Measurements from ENCODE around the gene MECP2.
"Not testable (repeated sequence)": the region's sequence is repeated elsewhere in the genome, so short reads cannot be mapped to it uniquely, and the experiment has no call there.

The MECP2 gene

DNA sequence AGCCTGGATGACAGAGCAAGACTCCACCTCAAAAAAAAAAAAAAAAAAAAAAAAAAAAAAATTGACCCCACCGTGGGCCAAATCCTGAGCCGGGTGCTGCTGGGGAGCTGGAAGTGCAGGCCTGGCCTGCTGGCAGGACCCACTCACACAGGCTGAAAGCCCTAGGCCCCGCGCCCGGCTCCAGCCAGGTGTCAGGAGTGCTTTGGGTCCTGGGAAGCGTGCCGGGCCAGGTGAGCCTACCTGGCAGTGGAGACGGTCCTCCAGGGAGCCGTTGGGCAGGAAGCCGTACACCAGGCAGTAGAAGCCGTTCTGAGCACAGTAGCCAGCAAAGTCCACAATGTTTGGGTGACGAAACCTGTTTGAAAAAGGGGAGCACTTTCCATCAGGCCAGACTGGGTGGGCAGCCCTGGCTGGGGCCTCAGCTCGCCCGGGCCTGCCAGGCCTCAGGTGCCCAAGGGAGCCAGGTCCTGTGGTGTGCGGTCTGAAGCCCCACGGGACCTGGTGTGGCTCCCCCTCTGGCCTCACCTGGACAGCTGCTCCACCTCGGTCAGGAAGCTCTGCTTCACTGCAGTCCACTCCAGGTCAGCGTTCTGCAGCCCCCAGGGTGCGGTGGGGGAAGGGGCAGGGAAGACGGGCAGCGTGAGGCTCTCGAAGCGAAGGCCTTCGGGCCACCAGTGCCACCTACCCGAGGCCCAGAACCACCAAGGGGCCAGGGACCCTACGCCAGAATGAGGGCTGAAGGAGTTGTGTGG lies 79.6 kb downstream of the MECP2 start:
- DNase-seq (ENCODE audit: low spot score): no peak

DNA sequence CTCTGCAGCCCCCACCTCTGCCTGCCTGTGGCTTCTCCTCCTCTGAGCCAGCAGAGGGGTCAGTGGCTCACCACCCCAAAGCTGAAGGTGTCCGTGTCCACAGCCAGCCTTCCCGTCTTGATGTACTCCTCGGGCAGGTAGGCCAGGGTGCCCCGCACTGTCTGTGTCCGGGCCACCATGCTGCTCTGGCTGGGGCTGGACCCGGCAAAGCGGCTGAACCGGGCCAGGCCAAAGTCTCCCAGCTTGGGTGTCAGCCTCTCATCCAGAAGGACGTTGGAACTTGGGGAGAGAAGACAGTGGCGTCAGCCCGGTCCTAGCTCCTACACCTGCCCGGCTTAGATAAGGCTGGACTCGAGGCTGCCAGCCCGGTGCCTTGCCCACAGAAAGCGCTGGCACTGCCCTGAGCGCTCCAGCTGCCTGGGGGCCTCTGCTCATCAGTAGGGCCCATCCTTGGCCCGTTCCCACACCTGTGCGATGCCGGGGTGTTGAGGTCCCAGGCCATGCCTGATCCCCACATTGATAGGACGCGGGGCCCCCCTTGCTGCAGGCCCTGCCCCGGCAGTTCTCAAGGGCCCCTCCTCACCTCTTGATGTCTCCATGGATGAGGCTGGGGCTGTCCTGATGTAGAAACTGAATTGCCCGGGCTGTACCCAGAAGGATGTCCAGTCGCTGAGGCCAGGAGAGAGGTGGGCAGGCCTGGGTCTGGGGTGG lies 81.0 kb downstream of the MECP2 start:
- no peak for DNase-seq (ENCODE audit: low spot score)

DNA sequence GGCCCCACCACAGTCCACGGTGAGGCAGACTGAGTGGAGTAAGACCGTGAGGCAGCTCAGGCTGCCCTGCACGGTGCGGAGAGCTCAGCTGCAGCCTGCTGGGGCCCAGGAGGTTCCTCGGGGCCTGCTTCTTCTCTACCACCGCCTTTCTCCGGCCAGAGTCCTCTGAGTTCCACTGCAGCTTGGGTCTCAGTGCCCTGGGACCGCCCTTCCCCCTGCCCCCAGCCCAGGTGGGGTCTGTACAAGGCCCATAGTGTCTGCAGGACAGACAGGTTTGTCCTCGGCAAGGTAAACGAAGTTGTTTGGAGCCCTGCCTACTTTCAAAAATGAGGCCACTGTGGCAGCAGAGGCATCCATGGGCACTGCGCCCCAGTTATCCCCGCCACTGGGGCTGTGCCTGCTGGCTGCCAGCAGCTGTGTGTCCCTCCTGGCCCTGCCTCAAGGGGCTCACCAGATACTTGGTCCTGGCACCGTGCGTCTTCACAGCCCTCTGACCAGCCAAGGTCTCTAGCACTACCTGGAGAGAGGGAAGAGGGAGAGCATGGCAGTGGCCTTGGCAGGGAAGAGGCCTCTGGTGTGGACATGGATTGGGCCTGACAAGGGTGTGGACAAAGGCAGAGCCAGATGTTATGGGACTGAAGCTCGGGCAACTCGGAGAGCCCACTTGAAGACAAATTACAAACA lies 81.8 kb downstream of the MECP2 start:
- DNase-seq (ENCODE audit: low spot score): no peak

DNA sequence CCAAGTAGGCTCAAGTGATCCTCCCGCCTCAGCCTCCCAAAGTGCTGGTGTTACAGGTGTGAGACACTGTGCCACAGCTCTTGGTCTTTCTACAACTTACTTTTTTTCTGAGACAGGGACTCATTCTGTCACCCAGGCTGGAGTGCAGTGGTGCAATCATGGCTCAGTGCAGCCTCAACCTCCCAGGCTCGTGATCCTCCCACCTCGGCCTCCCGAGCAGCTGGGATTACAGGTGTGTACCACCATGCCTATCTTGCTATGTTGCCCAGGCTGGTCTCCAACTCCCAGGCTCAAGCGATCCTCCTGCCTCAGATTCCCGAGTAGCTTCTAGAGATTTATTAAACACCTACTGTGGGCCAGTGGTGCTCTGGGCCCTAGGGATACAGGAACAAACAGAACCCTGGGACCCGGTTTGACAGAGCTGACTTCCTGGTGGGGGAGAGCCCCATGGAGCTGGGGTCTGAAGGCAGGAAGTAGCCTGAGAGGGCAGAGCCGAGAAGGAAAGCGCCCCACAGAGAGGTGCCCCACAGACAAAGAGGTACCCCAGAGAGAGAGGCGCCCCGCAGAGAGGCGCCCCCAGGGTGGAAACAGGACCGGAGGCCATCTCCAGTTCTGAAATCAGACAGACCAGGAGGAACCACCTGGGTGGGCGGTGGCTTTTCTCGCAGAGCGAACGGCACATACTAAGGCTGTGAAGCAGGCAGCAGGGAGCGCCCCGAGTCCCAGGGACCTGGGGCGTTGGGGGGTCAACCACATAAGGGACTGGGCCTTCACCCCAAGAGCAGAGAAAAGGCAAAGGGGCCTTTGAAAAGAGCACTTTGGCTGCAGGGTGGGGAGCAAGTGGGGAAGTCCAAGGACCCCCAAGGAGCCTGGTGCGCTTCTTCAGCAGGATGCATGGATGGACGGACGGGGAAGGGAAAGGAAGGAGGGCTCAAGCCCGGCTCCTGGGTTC lies 82.8 kb downstream of the MECP2 start:
- DNase-seq (ENCODE audit: low spot score): no peak

DNA sequence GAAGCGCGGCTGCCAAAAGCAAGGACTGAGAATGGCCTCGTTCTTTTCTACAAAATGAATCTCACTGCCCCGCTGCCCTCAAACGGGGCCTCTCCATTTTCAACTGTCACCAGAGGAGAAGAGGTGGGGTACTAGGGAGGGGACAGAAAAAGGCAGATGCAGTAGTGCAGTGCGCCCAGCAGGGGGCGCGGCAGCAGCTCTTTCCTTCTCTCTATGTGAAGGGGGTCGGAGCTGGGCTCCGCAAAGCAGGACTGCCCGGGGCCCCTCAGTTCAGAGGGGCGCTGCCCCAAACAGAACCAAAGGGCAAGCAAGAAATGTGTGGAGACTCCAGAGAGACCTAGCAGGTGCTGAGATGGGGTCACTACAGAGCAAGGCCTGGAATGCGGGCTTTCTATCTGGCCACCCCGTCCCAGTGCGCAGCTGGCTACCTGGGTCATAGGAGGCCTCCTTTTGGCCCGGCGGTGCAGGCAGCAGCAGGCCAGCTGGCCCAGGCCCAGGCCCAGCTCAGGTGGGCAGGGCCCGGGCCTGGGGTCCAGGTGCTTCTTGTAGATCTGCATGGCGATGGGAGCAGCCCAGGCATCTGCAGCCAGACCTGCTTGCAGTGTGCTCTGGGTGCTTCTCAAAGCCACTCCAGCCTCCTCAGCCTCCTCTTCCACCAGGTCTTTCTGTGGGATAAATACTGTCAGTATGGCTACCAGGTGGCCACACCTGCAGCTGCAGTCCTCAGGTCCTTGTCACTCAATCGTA lies 83.7 kb downstream of the MECP2 start:
- DNase-seq (ENCODE audit: low spot score): peak; percentile 41

DNA sequence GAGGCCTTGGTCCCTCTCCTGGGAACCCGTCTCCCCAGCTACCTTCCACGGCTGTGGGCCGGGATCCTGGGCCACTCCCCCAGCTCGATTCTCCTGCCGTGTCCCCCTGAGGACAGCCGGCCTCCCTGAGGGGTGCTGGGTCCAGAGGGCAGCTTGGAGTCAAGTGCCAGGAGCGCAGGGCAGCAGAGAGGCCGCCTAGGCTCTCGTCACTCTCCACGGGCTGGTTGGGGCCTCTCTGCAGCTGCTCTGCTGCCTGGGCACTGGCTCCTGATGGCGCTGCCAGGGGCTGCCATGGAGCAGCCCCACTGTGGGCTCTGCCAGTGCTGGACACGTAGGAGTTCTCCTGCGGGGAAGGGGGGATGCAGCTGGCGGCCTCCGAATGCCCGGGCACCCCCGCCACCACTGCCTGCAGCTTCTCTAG lies 84.5 kb downstream of the MECP2 start:
- DNase-seq (ENCODE audit: low spot score): no peak

DNA sequence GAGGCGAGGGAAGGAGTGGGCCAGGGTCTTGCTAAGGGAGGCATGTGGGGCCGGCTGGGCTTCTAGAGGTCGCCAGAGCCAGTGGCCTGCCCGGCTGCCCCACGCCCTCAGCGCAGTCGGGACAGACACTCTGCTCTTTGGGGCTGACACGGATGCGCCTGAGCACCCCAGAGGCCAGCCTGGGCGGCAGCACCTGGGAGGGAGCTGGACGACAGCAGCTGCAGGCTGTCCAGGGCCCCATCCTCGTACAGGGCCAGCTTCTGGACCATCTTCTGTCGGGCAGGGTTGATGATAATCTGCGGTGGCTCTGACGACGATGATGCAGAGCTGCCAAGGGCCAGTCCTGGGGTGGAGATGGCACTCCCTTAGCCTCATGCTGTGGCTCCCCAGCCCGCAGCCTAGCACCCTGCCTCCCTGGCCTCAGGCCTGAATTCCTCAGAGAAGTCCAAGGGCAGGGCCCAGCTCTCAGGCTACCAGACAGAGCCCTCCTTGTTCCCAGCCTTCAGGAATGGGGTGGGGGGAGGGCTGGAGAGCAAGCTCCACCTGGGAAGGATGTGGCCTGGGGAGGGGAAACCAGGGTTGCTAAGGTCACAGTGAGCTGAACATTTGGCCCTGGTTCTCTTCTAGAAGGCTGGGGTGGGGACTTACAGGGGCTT lies 85.1 kb downstream of the MECP2 start:
- no peak for DNase-seq (ENCODE audit: low spot score)

DNA sequence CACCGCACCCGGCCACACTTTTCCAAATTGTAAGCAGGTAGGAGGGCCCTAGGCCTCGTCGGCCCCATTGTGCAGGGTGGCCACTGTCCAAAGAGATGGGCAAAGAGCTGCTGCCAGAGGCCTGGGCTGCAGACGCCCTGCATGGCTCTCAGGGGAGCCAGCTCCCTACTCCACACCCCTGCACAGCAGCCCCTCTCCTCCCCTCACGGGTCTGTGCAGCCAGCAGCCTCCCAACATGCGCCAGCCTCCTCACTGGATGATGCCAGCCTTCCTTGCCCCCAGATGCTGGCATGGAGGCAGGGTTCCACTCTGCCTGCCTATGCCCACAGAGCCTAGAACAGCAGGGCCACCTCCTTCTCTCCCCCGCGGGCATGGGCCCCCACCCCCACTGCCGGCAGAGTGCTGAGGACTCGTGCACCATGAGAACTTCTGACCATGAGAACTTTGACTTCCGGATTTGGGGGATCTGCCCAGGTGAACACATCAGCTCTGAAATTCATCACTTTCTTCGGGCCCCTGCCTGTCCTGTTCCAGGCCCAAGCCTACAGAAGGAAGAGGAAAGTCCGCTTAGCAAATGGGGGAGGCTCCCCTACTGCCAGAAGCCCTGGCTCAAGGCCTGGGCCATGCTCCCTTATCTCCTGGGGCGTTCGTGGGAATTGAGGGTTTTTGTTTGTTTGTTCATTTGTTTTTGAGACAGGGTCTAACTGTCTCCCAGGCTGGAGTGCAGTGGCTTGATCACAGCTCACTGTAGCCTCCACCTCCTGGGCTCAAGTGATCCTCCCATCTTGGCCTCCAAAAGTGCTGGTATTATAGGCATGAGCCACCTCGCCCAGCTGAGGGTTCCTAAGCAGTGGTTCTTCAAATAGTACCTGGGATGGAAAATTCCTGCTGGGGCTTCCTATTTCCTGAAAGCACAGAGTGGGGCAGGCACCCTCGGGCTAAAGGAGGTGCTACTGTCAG lies 85.9 kb downstream of the MECP2 start:
- no peak for DNase-seq (ENCODE audit: low spot score)

DNA sequence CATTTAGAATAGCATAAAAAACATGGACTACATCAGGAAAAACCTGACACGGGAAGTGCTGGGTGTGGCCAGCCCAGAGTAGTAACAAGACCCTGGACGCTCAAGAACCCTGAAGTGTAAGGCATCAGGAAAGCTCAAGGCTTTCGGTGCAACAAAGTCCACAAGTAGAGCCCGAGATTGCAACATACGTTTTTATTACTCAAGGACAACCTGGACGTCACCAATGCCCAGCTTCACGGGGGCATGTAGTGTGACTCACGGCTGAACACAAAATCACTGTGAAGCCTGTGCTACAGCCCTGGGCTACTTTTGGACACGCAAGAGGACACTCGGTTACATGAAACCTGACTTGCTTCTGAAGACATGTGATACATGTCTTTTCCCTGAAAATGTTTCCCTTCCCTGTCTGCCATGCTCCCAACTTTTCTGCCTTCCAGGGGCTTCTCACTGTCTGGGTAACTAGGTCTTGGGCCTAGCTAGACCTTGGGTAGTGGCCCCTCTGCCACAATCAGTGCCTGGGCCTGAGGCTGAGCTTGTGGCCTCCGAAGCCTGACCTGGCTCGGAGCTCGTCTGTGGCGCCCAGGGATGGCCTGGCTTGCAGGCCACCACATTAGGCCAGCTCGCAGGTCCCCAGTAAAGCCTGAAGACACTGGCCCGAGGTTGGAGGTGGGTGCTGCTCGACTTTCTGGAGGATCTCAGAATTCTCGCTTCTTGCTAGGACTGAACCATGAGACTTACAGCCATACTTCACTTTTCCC lies 87.0 kb downstream of the MECP2 start:
- DNase-seq (ENCODE audit: low spot score): no peak

DNA sequence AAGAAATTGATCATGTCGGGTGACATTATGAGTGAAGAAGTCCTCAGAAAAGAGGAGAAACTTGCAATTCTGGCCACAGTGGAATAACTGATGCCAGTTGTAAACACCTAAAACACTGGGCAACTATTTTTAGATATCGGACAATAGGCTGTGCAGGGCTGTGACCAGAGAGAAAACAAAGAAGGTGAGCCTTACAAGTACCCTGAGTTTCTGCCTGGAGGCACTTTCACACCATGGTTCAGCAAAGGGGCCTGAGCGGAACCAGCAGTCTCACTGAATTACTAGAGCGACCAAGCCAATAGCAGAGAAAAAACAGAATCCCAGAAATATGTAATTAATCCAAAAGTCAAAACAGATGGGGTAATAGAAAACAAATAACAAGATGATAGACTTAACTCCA lies 89.0 kb downstream of the MECP2 start:
- no peak for DNase-seq (ENCODE audit: low spot score)

DNA sequence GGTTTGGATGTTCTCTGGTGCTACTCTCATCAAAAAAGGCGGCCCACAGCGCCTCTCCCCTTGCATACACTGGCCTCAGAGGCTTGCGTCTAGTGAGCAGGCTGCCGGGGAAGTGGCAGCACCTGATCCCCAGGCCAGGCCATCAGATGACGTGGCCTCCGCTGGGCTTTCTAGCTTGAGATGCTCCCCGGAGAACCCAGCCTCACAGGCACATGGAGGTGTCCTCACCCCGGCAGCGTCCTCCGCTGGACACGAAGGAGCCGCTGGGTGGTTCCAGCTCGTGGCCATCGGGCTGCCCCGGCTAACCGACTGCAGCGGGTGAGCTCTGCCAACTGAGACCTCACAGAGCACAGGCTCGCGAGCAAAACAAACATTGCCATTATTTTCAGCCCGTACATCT lies 90.6 kb downstream of the MECP2 start:
- no peak for DNase-seq (ENCODE audit: low spot score)

DNA sequence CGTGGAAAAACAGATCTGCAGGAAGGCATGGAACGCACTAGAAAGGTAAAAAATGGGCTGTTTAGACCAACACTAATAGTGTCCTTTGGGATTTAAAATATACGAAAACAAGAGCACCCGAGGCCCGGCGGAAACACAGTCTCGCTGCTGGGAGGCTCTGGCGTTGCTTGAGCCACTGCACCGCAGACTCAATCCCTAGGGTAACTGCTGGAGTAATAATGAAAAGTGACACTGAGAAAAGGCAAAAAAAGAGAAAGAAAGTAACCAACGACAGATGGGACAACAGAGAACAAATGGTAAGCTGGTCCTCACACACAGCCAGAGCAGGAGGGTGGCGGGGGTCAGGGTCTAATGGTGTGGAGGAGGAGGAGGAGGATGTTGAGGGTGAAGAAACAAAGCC lies 93.2 kb downstream of the MECP2 start:
- no peak for DNase-seq (ENCODE audit: low spot score)

DNA sequence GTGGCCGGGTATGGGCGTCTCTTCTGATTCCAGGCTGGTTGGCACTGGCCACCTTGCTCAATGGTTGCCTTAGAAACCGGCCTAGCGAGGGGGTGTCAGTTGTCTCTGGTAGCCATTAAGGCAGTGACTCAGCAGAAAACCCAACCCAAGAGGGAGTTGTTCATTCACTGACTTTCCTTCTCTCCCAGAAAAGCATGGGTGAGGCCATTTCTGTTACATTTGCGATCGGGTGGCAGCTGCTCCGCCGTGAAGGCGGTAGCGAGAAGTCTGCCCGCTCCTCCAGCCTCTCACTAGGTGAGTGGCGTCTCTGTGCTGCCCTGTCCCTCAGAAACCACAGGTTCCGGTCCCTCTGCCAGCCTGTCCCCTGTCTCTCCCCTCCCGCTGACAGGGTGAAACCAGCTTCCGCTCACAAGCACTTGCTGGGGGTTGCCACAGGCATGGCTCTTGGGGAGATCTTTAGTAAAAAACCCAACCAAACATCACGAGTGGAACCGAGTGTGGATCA lies 95.2 kb downstream of the MECP2 start:
- peak; percentile 56 for DNase-seq (ENCODE audit: low spot score)

DNA sequence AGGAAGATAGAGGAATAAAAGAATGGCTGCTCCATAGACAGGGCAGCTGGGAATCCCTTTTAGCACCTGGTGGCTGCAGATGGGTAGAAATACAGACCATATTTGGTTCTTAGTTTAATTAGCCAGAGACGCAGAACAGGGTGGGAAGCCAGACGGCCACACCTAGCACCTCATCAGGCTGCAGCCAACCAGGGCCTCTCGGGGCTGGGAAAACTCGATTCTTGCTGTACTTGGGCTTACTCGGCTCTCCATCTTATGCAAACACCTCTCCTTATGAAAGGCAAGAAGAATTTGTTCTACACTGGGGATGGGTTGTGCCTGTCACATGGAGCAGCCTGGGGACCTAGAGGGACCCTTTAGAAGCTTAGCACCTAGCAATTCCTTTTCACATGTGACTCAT lies 97.5 kb downstream of the MECP2 start:
- DNase-seq (ENCODE audit: low spot score): no peak

DNA sequence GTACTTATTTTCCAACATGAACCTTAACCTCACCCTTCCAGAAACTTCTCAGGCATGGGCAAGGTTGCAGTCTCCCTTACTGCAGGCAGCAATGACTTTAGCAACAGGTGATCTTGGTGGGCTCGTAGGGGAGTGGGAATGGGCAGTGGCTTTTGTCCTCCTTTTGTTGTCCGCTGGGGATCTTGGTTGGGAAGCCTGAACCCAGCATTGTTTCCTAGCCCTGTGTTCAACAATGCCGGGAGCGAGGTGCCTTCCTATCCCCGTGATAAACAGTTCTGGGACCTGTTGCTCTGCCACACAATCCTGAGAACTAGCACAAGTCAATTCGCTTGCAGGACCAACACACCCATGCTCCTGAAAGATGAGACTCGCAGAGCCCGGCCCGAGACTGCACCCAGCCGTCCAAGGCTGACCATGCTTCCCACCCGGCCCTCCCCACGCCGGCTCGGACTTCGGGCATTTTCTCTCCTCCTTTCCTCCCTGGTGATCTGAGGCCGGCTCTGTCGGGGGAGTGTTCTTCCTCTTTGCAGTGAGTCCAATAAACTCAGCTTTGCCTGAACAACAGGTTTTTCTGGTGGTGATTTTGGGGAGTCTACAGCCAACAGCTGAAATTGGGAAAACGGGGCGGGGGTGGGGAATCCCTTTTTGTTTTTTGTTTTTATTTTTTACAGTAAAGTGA lies 98.0 kb downstream of the MECP2 start:
- no peak for DNase-seq (ENCODE audit: low spot score)

DNA sequence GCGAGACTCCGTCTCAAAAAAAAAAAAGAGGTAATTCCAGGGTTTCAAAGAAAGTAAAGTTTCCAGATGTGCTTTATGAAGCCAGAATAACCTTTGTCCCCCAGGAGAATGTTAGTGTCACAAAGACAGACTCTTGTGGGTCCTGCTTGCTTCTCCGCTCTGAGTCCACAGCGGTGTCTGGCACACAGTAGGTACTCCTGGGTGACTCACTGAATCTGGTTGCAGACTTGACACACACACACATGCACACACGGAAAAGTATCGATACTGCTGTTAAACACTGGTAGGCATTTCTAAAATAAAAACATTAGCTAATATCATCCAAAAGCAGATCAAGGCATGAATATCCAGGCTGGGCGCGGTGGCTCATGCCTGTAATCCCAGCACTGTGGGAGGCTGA lies 102.0 kb downstream of the MECP2 start:
- DNase-seq (ENCODE audit: low spot score): no peak

DNA sequence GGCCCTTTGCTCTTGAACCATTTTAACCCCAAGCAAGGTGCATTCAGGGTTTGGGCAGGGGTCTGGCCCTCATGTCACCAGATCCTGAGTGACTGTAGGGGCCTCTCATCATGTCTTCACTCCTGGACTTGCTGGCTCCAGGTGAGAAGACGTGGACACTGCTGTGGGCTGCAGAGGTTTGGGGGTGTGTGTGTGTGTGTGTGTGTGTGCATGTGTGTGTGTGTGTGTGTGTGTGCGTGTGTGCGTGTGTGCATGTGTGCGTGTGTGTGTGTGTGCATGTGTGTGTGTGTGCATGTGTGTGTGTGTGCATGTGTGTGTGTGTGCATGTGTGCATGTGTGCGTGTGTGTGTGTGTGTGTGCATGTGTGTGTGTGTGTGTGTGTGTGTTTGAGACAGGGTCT lies 103.1 kb downstream of the MECP2 start:
- DNase-seq (ENCODE audit: low spot score): not testable (repeated sequence)

DNA sequence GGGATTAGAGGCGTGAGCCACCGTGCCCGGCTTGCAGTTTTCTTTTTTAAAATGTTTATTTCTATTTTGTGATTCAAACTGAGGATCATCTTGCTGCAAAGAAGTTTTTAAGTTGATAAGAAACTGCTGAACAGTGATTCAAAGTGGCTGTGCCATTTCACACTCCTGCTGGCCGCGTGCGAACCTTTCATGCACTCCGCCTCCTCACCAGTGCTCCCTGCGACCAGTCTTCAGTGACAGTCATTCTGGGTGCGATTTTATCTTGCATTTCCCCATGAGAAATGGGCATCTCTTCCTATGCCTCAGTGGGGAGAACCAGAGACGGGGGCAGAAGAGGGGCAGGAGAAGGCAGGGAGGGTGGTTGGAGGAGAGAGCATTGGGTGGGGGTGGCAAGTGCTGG lies 103.5 kb downstream of the MECP2 start:
- no peak for DNase-seq (ENCODE audit: low spot score)
